Hepatocyte (in vitro differentiated cells): Measurements from ENCODE around the gene TMEM14B. TPM values are rescaled to one million over a fixed set of nuclear protein-coding genes. Genes with fewer than 3 reads are reported as not detected.
A peak's percentile ranks its signal among the peaks of the same experiment; 100 is the strongest.
"Not testable (repeated sequence)": the region's sequence is repeated elsewhere in the genome, so short reads cannot be mapped to it uniquely, and the experiment has no call there.

Source experiments
- DNase-seq: peaks from one replicate; pipeline ENCODE4 v3.0.0-alpha.2; 2016; ENCODE audit warnings: low spot score
- H2AFZ ChIP-seq: fragments of 200-600 bp; sonication (generic); 2 replicates; pipeline ENCODE4 v1.6.0; 2016; ENCODE audit warnings: antibody characterized with exemption, mild to moderate bottlenecking
- H3K27ac ChIP-seq: fragments of 200-600 bp; sonication (generic); 2 replicates; pipeline ENCODE4 v1.5.1; 2016; ENCODE audit warnings: mild to moderate bottlenecking
- H3K27me3 ChIP-seq: fragments of 200-600 bp; sonication (generic); 2 replicates; pipeline ENCODE4 v1.6.1; 2016
- H3K36me3 ChIP-seq: fragments of 200-600 bp; sonication (generic); replicated peaks from 2 replicates; pipeline ENCODE4 v1.5.1; 2016; ENCODE audit warnings: low read depth; ENCODE audit not compliant: insufficient read depth
- H3K4me1 ChIP-seq: fragments of 200-600 bp; sonication (generic); 2 replicates; pipeline ENCODE4 v1.5.1; 2016; ENCODE audit warnings: mild to moderate bottlenecking, moderate library complexity; ENCODE audit not compliant: insufficient read depth
- H3K4me2 ChIP-seq: fragments of 200-600 bp; sonication (generic); 2 replicates; pipeline ENCODE4 v1.6.0; 2016
- H3K4me3 ChIP-seq: fragments of 200-600 bp; sonication (generic); 2 replicates; pipeline ENCODE4 v1.5.1; 2016; ENCODE audit warnings: mild to moderate bottlenecking
- H3K79me2 ChIP-seq: fragments of 200-600 bp; sonication (generic); 2 replicates; pipeline ENCODE4 v1.6.0; 2017; ENCODE audit warnings: mild to moderate bottlenecking
- H3K9me2 ChIP-seq: fragments of 200-600 bp; sonication (generic); replicated peaks from 2 replicates; pipeline ENCODE4 v1.6.0; 2017; ENCODE audit warnings: mild to moderate bottlenecking; ENCODE audit not compliant: insufficient read depth
- H3K9me3 ChIP-seq: fragments of 200-600 bp; sonication (generic); 2 replicates; pipeline ENCODE4 v1.5.1; 2016; ENCODE audit warnings: low read depth, mild to moderate bottlenecking
- H4K20me1 ChIP-seq: fragments of 200-600 bp; sonication (generic); 2 replicates; pipeline ENCODE4 v1.6.0; 2016; ENCODE audit warnings: mild to moderate bottlenecking; ENCODE audit not compliant: insufficient read depth, poor library complexity, severe bottlenecking
- EZH2 ChIP-seq: fragments of 200-600 bp; sonication (generic); IDR thresholded peaks from 2 replicates; pipeline ENCODE4 v1.6.1; 2016; ENCODE audit warnings: antibody characterized with exemption, mild to moderate bottlenecking, borderline replicate concordance
- EZH2phosphoT487 ChIP-seq: fragments of 200-600 bp; sonication (generic); IDR thresholded peaks from one replicate; pipeline ENCODE4 v1.6.1; 2018; ENCODE audit warnings: antibody characterized with exemption, mild to moderate bottlenecking, low read depth, moderate library complexity; ENCODE audit not compliant: unreplicated experiment, severe bottlenecking
- WGBS: methylation state at CpG from one replicate; pipeline ENCODE4 v1.1.6; 2016; ENCODE audit warnings: low lambda C conversion rate; ENCODE audit errors: missing lambda C conversion rate; 5-methylcytosine and 5-hydroxymethylcytosine counted together
- polyA plus RNA-seq: library from polyadenylated mRNA; unstranded; fragments of >200 nt; fragmentation: Nextera tagmentation; extraction: Ambion mirVana; gene quantifications from 2 replicates; pipeline ENCODE4 v1.2.1, GENCODE V29; 2016
- total RNA-seq: library from RNA; depleted of rRNA; stranded (reverse); fragments of >200 nt; gene quantifications from 2 replicates; pipeline ENCODE4 v1.2.3, GENCODE V29; 2014
- TF ChIP-seq, protein P1 (sequence below): fragments of 200-600 bp; sonication (generic); IDR thresholded peaks from 2 replicates; pipeline ENCODE4 v1.5.1; 2016; ENCODE audit warnings: antibody characterized with exemption, mild to moderate bottlenecking; ENCODE audit not compliant: poor library complexity

Gene TMEM14B
- total and polyA plus RNA-seq, 2 experiments from 2014 or later: 63.9 to 108 TPM

DNA sequence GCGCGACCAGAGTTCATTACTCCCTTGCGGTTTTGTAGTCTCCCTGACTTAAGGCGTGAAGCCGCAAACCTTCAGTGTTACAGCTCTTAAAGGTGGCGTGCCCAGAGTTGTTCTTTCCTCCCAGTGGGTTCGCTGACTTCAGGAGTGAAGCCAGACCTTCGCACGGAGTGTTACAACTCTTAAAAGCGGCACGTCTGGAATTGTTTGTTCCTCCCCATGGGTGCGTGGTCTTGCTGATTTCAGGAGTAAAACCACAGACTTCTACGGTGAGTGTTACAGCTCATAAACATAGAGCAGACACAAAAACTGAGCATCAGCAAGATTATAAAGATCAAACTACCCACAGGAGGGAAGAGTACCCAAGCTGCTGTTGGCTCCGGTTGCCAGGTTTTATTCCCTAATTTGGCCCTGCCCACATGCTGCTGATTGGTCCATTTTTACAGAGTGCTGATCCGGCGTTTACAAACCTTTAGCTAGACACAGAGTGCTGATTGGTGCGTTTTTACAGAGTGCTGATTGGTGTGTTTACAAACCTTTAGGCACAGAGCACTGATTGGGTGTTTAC lies 14.4 kb upstream of the TMEM14B start:
- H3K79me2 ChIP-seq: peaks cover 4% of the 10 kb centered on the region
- no peaks in the 10 kb centered on the region for H3K36me3 ChIP-seq

DNA sequence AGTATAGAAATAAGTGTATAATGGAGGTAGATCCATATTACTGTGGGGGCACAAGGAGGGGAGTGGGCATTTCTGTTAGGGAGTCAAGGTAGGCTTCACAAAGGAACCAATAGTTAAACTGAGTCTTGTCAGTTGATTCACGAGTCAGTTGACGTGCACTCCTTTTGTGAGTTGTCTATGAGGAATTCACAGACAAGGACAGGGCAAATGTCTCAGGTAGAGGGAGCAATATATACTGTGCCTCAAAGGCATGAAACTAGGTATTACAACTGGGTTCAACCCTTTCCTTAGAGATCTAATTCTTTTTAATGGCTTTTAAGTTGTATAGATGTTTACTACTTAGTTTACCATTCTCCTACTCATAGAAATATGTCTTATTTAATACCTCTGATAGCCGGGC lies 13.7 kb upstream of the TMEM14B start:
- Histone ChIP-seq H3K79me2 (peaks cover 7% of the 10 kb centered on the region), H3K4me2 (no peak overlapping the region), H3K4me1 (no peaks in the 10 kb centered on the region), H2AFZ (no peak overlapping the region), H4K20me1 (no peaks in the 10 kb centered on the region), H3K4me3 (no peak overlapping the region), H3K9me3 (no peaks in the 10 kb centered on the region), H3K9me2 (no peaks in the 10 kb centered on the region), H3K36me3 (no peaks in the 10 kb centered on the region), H3K27ac (peak overlapping the region; percentile 48), H3K27me3 (no peaks in the 10 kb centered on the region)
- WGBS: 95% methylated on average over 3 of the region's 3 CpGs
- no peak for TF ChIP-seq EZH2
- DNase-seq: no peak

More for the DNA sequence above, 14.4 kb upstream of the TMEM14B start:
- Histone ChIP-seq H3K9me3 (no peaks in the 10 kb centered on the region), H4K20me1 (no peaks in the 10 kb centered on the region), H3K4me3 (no peak overlapping the region), H3K4me2 (no peak overlapping the region), H3K27me3 (no peaks in the 10 kb centered on the region), H3K27ac (peak overlapping the region; percentile 48), H3K4me1 (no peaks in the 10 kb centered on the region), H2AFZ (no peak overlapping the region), H3K9me2 (no peaks in the 10 kb centered on the region)
- TF ChIP-seq, protein P1, sequence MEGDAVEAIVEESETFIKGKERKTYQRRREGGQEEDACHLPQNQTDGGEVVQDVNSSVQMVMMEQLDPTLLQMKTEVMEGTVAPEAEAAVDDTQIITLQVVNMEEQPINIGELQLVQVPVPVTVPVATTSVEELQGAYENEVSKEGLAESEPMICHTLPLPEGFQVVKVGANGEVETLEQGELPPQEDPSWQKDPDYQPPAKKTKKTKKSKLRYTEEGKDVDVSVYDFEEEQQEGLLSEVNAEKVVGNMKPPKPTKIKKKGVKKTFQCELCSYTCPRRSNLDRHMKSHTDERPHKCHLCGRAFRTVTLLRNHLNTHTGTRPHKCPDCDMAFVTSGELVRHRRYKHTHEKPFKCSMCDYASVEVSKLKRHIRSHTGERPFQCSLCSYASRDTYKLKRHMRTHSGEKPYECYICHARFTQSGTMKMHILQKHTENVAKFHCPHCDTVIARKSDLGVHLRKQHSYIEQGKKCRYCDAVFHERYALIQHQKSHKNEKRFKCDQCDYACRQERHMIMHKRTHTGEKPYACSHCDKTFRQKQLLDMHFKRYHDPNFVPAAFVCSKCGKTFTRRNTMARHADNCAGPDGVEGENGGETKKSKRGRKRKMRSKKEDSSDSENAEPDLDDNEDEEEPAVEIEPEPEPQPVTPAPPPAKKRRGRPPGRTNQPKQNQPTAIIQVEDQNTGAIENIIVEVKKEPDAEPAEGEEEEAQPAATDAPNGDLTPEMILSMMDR: no peak
- TF ChIP-seq EZH2 (no peak), EZH2phosphoT487 (no peak)
- peak; percentile 26 for DNase-seq
- WGBS: 86% methylated on average over 17 of the region's 17 CpGs

DNA sequence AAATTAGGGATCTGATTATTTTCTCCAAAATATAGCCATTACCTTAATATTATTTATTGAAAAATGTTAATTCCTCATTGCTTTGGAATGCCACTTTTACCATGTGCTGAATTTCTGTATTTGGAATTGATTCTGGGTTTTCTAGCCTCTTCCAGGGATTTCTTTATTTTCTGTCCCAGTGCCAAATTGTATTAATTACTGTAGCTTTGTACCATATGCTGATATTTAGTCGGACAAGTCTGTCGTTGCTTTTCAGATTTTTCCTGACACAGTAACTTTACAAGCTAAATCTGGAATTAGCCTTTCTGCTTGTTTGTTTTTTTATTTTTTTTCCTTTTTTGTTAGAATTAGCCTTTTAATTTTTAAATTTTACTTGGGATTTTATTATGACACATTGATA lies 10.9 kb upstream of the TMEM14B start:
- no peak for TF ChIP-seq EZH2
- TF ChIP-seq, protein P1: no peak
- TF ChIP-seq EZH2phosphoT487: no peak
- Histone ChIP-seq H3K27ac (no peak overlapping the region), H3K4me2 (no peak overlapping the region), H3K36me3 (no peaks in the 10 kb centered on the region), H3K79me2 (peaks cover 7% of the 10 kb centered on the region), H4K20me1 (no peaks in the 10 kb centered on the region), H3K9me3 (no peaks in the 10 kb centered on the region), H3K4me1 (no peaks in the 10 kb centered on the region), H2AFZ (no peak overlapping the region), H3K4me3 (no peak overlapping the region), H3K9me2 (no peaks in the 10 kb centered on the region), H3K27me3 (no peaks in the 10 kb centered on the region)
- DNase-seq: no peak
- 92% methylated on average over 2 of the region's 2 CpGs for WGBS

DNA sequence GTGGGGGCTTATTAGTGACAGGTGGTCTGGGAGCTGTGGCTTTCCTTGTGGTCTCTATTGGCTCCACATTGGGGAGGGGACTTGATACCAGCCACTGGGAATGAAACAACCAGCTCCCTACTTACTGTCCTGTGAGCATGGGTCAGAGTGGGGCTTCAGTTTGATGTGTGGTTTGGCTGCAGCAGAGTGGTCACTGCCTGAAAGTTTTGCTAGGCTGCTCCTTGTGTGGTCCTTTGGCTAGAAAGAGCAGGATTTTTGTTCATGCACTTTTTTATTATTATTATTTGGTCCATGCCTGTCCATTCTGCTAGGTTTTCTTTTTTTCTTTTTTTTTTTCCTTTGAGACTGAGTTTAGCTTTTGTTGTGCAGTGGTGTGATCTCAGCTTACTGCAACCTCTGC lies 7.5 kb upstream of the TMEM14B start:
- H3K79me2 ChIP-seq: peaks cover 7% of the 10 kb centered on the region
- no peaks in the 10 kb centered on the region for H3K4me1 ChIP-seq
- H3K27me3 ChIP-seq: no peaks in the 10 kb centered on the region
- H4K20me1 ChIP-seq: no peaks in the 10 kb centered on the region
- no peaks in the 10 kb centered on the region for H3K9me3 ChIP-seq
- TF ChIP-seq EZH2phosphoT487 (no peak), EZH2 (no peak)
- TF ChIP-seq, protein P1: no peak
- H3K9me2 ChIP-seq: no peaks in the 10 kb centered on the region
- H3K36me3 ChIP-seq: no peaks in the 10 kb centered on the region
- no peak overlapping the region for H2AFZ ChIP-seq
- H3K27ac ChIP-seq: no peak overlapping the region
- DNase-seq: no peak
- no peak overlapping the region for H3K4me3 ChIP-seq
- H3K4me2 ChIP-seq: no peak overlapping the region

DNA sequence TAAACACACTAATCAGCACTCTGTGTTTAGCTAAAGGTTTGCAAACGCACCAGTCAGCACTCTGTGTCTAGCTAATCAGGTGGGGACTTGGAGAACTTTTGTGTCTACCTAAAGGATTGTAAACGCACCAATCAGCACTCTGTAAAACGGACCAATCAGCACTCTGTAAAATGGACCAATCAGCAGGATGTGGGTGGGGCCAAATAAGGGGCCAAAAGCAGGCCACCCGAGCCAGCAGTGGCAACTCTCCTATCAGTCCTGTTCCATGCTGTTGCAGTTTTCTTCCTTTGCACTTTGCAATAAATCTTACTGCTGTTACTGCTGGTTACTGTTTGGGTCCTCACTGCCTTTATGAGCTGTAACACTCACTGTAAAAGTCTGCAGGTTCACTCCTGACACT lies 6.0 kb upstream of the TMEM14B start:
- not testable (repeated sequence) for H3K27ac ChIP-seq, H3K4me2 ChIP-seq, H3K36me3 ChIP-seq, H3K27me3 ChIP-seq, H2AFZ ChIP-seq, H3K79me2 ChIP-seq, H3K9me2 ChIP-seq, H4K20me1 ChIP-seq, H3K4me1 ChIP-seq, H3K9me3 ChIP-seq, DNase-seq, H3K4me3 ChIP-seq
- WGBS: 98% methylated on average over 4 of the region's 4 CpGs
